ENCODE measurements around the gene MRPL52. TPM values are rescaled to one million over a fixed set of nuclear protein-coding genes. Genes with fewer than 3 reads are reported as not detected.
A peak's percentile ranks its signal among the peaks of the same experiment; 100 is the strongest.

Gene MRPL52
- total and polyA plus RNA-seq, 12 donors: 90.1 to 300 (median 113) TPM

GRCh38 chr14:22838631-22839041 is 8.9 kb downstream of the MRPL52 start:
- Histone ChIP-seq H3K36me3 (peaks cover 0 to 51% (median 10%) of the 10 kb centered on the region in 9 donors), H3K27me3 (peaks cover 0 to 9% (median 0%) of the 10 kb centered on the region in 7 donors), H3K9me3 (no peaks in the 10 kb centered on the region), H3K4me3 (peak overlapping the region in 9 of 10 donors; percentile 59 to 96 (median 88)), H3K4me1 (peaks cover 7 to 47% (median 30%) of the 10 kb centered on the region in 9 donors), H3K27ac (peak overlapping the region in 9 of 10 donors; percentile 86 to 98 (median 94))
- ATAC-seq: peak in 6 of 8 donors; percentile 6 to 45 (median 18)
- WGBS, 2 donors: 37 to 57% methylated on average over 6 of the region's 6 CpGs
- intact Hi-C loops (cut with DNase I): no loop called here
- peak in 1 of 2 donors; percentile 23 for DNase-seq
- TF ChIP-seq CTCF (IDR thresholded peaks at IDR 0.05): no peak

GRCh38 chr14:22839159-22839779 is 9.6 kb downstream of the MRPL52 start:
- peaks cover 0 to 9% (median 0%) of the 10 kb centered on the region in 7 donors for H3K27me3 ChIP-seq
- intact Hi-C loops (cut with DNase I): no loop called here
- TF ChIP-seq CTCF (IDR thresholded peaks at IDR 0.05): no peak
- peaks cover 0 to 51% (median 16%) of the 10 kb centered on the region in 9 donors for H3K36me3 ChIP-seq
- peak overlapping the region in 8 of 10 donors; percentile 91 to 98 (median 94) for H3K27ac ChIP-seq
- peak overlapping the region in 9 of 10 donors; percentile 59 to 96 (median 88) for H3K4me3 ChIP-seq
- ATAC-seq: no peak
- H3K4me1 ChIP-seq: peaks cover 7 to 47% (median 30%) of the 10 kb centered on the region in 9 donors
- H3K9me3 ChIP-seq: no peaks in the 10 kb centered on the region
- no peak for DNase-seq
- 66 to 67% methylated on average over 6 of the region's 6 CpGs for WGBS, 2 donors

GRCh38 chr14:22841311-22841710 is 11.6 kb downstream of the MRPL52 start:
- Histone ChIP-seq H3K36me3 (peaks cover 0 to 62% (median 30%) of the 10 kb centered on the region in 9 donors), H3K27ac (no peak overlapping the region), H3K4me3 (no peak overlapping the region), H3K27me3 (peaks cover 0 to 9% (median 0%) of the 10 kb centered on the region in 7 donors), H3K4me1 (peaks cover 7 to 51% (median 25%) of the 10 kb centered on the region in 9 donors), H3K9me3 (no peaks in the 10 kb centered on the region)
- ATAC-seq: no peak
- WGBS, 2 donors: 91 to 96% methylated on average over 9 of the region's 9 CpGs
- TF ChIP-seq CTCF (IDR thresholded peaks at IDR 0.05): no peak
- DNase-seq: no peak
- intact Hi-C loops (cut with DNase I): no loop called here

- Histone ChIP-seq H3K4me3 (no peak overlapping the region), H3K9me3 (no peaks in the 10 kb centered on the region), H3K27me3 (peaks cover 0 to 9% (median 0%) of the 10 kb centered on the region in 7 donors), H3K36me3 (peaks cover 0 to 67% (median 32%) of the 10 kb centered on the region in 9 donors), H3K27ac (no peak overlapping the region), H3K4me1 (peaks cover 7 to 55% (median 28%) of the 10 kb centered on the region in 9 donors)
- DNase-seq (no peak), ATAC-seq (no peak)
- intact Hi-C loops (cut with DNase I): no loop called here
- 95% methylated on average over 8 of the region's 8 CpGs for WGBS, 2 donors
- no peak for TF ChIP-seq CTCF (IDR thresholded peaks at IDR 0.05)
These were observed 12.1 kb downstream of the MRPL52 start for GRCh38 chr14:22841769-22842168.
